Measurements from ENCODE around the gene PHPT1.
"Not testable (repeated sequence)": the region's sequence is repeated elsewhere in the genome, so short reads cannot be mapped to it uniquely, and the experiment has no call there.

Gene PHPT1

DNA sequence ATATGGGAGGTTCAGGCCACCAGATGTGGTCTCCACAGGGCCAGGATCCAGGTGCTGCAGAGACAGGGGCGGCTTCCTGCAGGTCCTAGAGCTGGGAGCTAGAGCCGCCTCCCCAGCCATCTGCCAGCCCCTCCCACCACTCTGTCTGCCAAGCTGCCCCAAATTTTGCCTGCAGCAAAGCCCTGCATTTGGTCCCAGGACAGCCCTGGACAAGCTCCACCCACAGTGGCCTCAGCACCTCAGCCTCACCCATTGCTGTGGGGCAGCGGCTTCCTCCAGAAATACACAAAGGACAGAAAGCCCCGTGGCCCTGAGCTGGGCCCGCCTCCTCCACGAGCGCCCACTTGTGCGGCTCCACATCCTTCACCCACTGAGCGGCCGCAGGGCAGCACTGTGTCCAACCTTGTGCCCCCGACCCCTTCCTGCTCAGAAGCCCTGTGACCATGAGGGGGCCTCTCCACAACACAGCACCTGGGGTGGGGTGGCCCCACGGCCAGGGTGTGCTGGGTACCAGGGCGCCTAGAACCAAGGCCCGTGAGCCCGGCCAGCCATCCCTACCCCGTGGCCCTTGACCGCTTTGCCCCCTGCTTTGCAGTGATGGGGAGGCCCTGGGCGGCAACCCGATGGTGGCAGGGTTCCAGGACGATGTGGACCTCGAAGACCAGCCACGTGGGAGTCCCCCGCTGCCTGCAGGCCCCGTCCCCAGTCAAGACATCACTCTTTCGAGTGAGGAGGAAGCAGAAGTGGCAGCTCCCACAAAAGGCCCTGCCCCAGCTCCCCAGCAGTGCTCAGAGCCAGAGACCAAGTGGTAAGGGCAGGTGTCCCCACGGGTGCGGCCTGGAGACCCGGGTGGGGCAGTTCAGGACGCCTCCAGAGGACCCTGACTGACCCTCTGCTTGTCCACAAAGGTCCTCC lies 10.6 kb upstream of the PHPT1 start:
- no peak overlapping the region for H3K4me3 Mint-ChIP-seq
- no peaks in the 10 kb centered on the region for H3K9me3 Mint-ChIP-seq
- CTCF ChIA-PET: no interaction called here
- peaks cover 9% of the 10 kb centered on the region for H3K36me3 Mint-ChIP-seq
- peaks cover 14% of the 10 kb centered on the region for H3K4me1 Mint-ChIP-seq
- DNase-seq: no peak
- H3K27ac Mint-ChIP-seq: no peak overlapping the region
- H3K27me3 Mint-ChIP-seq: peaks cover 8% of the 10 kb centered on the region

DNA sequence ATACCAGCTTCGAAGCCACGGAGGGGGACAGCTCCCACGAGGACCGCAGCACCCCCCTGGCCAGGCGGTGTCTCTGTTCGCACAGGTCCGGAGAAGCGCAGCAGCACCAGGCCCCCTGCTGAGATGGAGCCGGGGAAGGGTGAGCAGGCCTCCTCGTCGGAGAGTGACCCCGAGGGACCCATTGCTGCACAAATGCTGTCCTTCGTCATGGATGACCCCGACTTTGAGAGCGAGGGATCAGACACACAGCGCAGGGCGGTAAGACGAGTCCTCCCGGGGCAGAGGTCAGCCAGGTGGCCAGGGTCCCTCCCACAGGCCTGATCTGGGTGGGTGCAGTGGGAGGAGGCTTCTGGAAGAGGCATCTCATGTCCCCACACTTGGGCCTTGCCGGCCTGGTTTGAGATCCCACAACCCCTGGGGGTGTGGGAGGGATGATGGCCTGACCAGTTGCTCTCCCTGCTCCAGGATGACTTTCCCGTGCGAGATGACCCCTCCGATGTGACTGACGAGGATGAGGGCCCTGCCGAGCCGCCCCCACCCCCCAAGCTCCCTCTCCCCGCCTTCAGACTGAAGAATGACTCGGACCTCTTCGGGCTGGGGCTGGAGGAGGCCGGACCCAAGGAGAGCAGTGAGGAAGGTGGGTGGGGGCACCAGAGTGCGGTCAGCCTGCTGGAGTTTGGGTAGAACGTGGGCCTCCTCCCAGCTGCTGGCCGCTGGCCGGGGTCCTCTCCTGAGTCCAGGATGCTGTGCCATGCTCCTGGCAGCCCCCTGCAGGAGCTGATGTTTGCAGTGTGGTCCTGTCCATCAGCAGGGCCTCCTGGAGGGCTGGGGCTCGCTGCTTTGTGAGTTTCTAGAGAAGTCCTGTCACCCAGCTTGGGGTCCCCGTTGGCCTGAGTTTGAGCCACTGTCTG lies 9.7 kb upstream of the PHPT1 start:
- DNase-seq: no peak
- H3K9me3 Mint-ChIP-seq: no peaks in the 10 kb centered on the region
- H3K27ac Mint-ChIP-seq: peak overlapping the region; percentile 14
- no peak overlapping the region for H3K4me3 Mint-ChIP-seq
- H3K36me3 Mint-ChIP-seq: peaks cover 3% of the 10 kb centered on the region
- peaks cover 15% of the 10 kb centered on the region for H3K4me1 Mint-ChIP-seq
- H3K27me3 Mint-ChIP-seq: peaks cover 17% of the 10 kb centered on the region
- CTCF ChIA-PET: no interaction called here

DNA sequence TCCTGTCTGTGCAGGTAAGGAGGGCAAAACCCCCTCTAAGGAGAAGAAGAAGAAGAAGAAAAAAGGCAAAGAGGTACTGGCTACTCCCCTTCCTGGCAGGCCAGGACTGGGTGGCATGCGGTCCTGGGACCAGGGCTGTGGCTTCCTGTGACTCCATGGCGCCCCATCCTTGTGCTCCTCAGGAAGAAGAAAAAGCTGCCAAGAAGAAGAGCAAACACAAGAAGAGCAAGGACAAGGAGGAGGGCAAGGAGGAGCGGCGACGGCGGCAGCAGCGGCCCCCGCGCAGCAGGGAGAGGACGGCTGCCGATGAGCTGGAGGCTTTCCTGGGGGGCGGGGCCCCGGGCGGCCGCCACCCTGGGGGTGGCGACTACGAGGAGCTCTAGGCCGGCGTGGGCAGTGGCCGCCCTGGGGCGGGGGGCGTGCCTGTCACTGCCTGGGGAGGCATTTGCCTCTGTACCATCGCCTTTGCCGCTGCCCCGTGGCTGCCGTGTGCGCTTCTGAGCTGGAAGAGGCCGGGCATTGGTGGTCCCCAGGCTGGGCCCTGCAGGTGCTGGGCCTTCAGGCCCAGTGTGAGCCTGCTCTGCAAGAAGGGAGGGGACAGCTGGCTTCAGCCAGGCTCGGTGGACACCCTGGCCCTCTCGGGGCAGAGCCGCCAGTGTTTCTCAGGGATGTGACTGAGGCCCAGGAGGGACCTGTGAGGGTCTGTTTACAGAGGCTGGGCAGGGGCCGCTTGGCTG lies 8.9 kb upstream of the PHPT1 start:
- no peak overlapping the region for H3K27ac Mint-ChIP-seq
- H3K9me3 Mint-ChIP-seq: no peaks in the 10 kb centered on the region
- no peak overlapping the region for H3K4me3 Mint-ChIP-seq
- peaks cover 5% of the 10 kb centered on the region for H3K36me3 Mint-ChIP-seq
- CTCF ChIA-PET: no interaction called here
- DNase-seq: no peak
- peaks cover 23% of the 10 kb centered on the region for H3K27me3 Mint-ChIP-seq
- H3K4me1 Mint-ChIP-seq: peaks cover 15% of the 10 kb centered on the region

DNA sequence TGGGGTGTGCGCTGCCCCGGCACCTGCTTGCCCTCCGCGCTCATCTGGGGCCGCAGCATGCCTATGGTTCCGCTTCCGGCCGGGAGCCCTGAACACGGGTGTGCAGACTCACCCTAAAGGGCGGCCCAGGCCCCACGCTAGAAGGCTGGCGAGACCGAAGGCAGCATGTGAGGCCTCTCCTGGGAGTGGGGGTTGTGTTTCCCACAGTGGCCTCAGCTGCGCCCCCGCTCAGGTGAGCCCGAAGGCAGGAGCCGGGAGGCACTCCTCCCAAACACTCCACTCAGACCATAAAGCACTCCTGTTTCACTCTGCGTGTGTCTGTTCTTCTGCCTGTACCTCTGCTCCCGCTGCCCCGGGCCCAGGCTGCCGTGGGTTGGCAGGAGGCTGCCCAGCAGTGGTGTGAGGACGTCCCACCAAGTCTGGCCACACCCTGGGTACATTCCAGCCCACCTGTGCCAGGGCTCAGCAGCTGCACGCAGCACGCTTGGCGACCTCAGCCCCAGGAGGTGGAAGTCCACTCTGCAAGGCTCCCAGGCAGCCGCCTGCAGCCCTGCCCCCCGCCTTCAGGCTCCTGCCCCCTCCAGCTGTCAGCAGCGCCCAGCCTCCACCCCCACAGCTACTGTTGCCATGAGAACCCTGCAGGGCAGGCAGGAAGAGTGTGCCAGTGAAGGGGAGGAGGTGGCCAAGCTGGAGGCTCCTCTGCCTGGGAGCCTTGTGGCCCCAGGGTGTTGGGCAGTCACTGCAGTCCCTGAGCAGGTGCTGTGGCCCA lies 8.1 kb upstream of the PHPT1 start:
- Mint-ChIP-seq H3K27me3 (peaks cover 30% of the 10 kb centered on the region), H3K27ac (peak overlapping the region; percentile 45), H3K9me3 (no peaks in the 10 kb centered on the region), H3K4me1 (peaks cover 15% of the 10 kb centered on the region), H3K36me3 (peaks cover 5% of the 10 kb centered on the region), H3K4me3 (no peak overlapping the region)
- CTCF ChIA-PET: interaction anchor here (1.0 to 2.4 kb wide), 9 partner anchors 13 to 206 kb away, joined by 3 to 15 read pairs (median 6); no protein-coding TSS in a partner anchor
- DNase-seq: no peak

DNA sequence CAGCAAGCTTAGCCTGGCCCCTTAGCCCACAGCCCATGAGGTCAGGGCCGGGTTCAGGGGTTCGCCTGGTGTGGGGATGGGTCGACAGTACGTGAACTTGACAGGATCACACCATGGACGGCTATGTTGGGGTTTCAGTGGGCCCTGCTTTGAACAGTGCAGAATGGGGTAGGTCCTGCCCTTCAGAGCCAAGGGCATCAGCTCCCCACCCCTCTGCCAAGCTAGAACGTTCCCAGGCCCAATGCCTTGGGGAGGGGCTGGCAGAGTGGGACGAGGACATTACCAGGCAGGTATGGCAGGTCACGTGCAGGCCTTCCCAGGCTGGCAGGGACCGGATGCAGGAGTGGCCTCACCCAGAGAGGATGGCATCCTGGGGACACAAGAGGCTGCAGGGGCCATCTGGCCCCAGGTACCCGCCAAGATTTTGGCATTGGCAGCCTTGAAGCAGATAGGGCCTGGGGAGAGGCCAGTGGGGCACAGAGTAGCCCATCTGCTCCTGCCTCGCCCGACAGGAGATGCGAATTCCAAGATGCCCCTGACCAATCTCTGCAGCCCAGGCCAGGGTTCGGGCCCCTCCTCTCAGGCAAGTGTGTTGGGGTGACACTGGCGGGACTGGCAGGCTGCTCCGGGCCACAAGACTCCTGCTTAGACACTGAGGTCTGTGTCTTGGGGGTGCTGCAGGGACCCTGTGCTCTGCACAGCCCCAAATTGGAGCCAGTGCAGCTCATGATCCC lies 7.4 kb upstream of the PHPT1 start:
- peaks cover 20% of the 10 kb centered on the region for H3K4me1 Mint-ChIP-seq
- H3K36me3 Mint-ChIP-seq, DNase-seq, H3K9me3 Mint-ChIP-seq, H3K27ac Mint-ChIP-seq: not testable (repeated sequence)
- peaks cover 38% of the 10 kb centered on the region for H3K27me3 Mint-ChIP-seq
- H3K4me3 Mint-ChIP-seq: peak overlapping the region; percentile 81
- CTCF ChIA-PET: interaction anchor here (0.8 to 2.4 kb wide), 21 partner anchors 9 to 226 kb away, joined by 3 to 15 read pairs (median 4); no protein-coding TSS in a partner anchor

DNA sequence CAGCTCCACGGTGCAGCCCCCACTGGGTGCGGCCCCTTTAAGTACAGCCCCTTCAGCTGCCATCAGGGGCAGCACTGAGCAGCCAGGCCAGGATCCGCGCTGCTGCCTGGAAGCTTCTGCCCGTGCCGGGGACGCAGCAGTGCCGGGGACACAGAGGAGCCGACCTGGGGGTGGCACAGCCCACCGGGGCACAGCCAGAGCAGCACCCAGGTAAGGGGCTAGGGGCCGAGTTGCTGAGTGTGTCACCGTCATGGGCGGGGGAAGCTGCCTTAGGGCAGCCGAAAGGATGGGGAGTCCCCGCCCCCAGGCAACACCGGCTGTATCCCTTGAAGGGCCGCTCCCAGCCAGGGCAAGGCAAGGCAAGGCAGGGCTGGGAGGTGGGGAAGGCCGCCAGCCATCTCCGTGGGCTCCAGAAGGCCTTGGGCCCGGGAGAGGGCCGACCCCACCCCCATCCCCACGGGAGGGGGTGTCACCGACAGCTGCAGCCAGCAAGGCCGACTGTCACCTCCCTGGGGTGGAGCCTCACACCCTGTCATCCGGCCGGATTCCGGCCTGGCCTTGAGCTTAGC lies 6.7 kb upstream of the PHPT1 start, which contains the start of gene AJM1:
AJM1 (plus strand) TSS at position 99 of the 569 bp plus-strand sequence. CDS start 1,937 bp downstream, outside the sequence.
- peaks cover 44% of the 10 kb centered on the region for H3K27me3 Mint-ChIP-seq
- H3K4me3 Mint-ChIP-seq: peak within 1 kb of the TSS; percentile 81
- H3K9me3 Mint-ChIP-seq, H3K36me3 Mint-ChIP-seq: not testable (repeated sequence)
- peaks cover 21% of the 10 kb centered on the region for H3K4me1 Mint-ChIP-seq
- peak within 1 kb of the TSS; percentile 49 for H3K27ac Mint-ChIP-seq
- CTCF ChIA-PET: interaction anchor here (0.8 to 2.4 kb wide), 23 partner anchors 9 to 225 kb away, joined by 3 to 15 read pairs (median 4); no protein-coding TSS in a partner anchor
- DNase-seq: peak; percentile 89

DNA sequence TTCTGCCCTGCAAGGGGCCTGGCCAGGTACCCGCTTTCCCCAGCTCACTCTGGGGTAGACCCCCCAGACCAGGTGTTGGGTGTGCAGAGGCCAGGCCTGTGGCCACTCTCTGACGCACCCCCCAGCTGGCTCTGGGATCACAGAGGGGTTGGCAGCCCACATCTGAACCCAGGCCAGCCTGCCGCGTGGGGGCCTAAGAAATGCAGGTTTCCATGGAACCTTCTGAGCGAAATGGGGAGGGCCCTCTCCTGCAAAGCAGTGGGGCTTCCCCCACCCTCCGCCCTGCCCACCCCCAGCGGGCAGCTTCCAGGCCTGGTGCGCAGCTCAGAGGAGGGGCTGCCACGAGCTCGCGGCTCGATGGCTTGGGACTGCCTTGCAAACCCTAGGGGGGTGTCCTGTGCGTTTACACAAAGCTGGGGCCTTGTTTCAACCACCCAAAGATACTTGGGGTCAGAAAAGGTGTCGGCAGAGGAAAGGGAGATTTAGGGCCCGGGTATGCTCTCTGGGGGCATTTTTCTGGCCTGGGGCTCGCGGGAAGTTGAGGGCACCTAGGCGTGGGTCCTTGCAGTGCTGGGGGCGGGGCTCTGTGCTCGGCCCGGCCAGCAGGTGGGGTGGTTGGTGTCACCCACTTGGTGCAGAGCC lies 5.9 kb upstream of the PHPT1 start:
- not testable (repeated sequence) for DNase-seq, H3K9me3 Mint-ChIP-seq, H3K27ac Mint-ChIP-seq, H3K36me3 Mint-ChIP-seq
- peaks cover 52% of the 10 kb centered on the region for H3K27me3 Mint-ChIP-seq
- CTCF ChIA-PET: interaction anchor here (0.9 to 2.4 kb wide), 15 partner anchors 8 to 225 kb away, joined by 3 to 15 read pairs (median 6); no protein-coding TSS in a partner anchor
- H3K4me1 Mint-ChIP-seq: peaks cover 27% of the 10 kb centered on the region
- H3K4me3 Mint-ChIP-seq: peak overlapping the region; percentile 54

DNA sequence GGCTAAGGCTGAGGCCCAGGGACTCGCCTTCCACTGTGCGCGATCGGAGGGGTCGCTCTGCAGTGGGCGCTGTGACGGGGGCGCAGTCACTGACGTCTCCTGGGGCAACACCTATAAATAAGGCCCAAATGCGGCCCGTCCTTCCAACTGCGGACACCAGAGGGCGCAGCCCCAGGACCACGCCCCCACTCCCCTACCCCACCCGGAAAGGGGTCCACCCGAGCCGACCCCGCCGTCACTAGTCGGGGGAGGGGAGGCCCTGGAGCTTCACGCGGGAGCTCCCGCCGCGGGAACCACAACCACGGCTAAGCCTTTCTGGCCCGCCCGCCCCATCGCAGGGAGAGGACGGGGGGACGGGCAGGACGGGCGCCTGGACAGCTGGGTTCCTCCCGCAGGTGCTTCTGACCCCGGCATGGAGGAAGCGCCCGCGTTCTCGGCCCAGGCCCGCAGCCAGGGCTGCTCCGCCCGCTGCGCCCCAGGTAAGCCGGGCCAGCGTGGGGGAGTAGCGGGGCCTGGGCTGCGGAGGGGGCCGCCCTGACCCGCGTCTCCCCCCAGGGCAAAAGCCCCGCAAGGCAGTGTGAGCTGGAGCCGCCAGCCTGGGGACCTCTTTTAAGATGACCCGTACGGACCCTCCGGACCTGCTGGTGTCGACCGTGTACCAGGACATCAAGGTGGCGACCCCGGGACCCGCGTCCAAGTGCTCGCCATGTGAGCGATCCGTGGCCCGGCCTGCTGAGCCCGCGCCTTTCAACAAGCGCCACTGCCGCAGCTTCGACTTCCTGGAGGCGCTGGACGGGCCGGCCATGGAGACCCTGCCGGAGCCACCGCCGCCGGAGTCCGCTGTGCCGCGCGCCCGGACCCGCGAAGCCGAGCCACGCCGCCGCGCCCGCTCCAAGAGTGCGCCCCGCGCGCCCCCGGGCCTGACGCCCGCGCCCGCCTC lies 5.1 kb upstream of the PHPT1 start:
- H3K4me1 Mint-ChIP-seq: peaks cover 28% of the 10 kb centered on the region
- H3K9me3 Mint-ChIP-seq, H3K36me3 Mint-ChIP-seq, H3K27ac Mint-ChIP-seq: not testable (repeated sequence)
- CTCF ChIA-PET: interaction anchor here (1.0 to 2.3 kb wide), 3 partner anchors 38 to 191 kb away, joined by 3 to 13 read pairs (median 6); no protein-coding TSS in a partner anchor
- peak; percentile 73 for DNase-seq
- peak overlapping the region; percentile 54 for H3K4me3 Mint-ChIP-seq
- peaks cover 59% of the 10 kb centered on the region for H3K27me3 Mint-ChIP-seq

DNA sequence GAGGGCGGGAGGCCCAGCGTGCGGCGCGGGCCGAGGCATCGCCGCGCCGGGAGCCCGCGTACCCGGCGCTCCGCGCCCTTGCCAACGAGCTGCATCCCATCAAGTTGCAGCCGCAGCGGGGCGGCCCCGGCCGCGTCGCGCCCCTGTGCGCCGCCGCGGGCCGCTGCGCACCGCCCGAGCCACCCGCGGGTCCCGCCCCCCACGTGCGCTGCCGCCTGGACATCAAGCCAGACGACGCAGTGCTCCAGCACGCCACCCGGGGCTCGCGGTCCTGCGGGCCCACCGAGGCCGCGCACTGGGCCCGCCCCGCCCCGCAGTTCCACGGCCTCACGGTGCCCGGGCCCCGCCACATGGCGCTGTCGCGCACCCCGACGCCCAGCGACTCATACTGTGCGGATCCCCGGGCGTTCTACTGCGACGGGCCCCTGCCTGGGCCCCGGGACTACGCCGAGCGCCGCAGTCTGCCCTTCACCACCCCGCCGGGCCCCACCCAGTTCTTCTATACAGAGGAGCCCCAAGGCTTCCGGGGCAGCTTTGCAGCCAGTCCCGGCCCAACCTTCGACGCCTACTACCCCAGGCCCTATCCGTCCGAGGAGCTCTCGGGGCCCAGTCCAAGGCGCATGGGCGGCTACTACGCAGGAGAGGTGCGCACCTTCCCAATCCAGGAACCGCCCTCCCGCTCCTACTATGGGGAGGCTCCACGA lies 4.3 kb upstream of the PHPT1 start:
- Mint-ChIP-seq H3K27ac (peak overlapping the region; percentile 55), H3K4me1 (peaks cover 32% of the 10 kb centered on the region), H3K36me3 (peaks cover 10% of the 10 kb centered on the region), H3K9me3 (no peaks in the 10 kb centered on the region), H3K4me3 (no peak overlapping the region), H3K27me3 (peaks cover 63% of the 10 kb centered on the region)
- CTCF ChIA-PET: interaction anchor here (1.0 kb wide), 1 partner anchor 99 kb away, joined by 3 read pairs; no protein-coding TSS in a partner anchor
- DNase-seq: no peak

DNA sequence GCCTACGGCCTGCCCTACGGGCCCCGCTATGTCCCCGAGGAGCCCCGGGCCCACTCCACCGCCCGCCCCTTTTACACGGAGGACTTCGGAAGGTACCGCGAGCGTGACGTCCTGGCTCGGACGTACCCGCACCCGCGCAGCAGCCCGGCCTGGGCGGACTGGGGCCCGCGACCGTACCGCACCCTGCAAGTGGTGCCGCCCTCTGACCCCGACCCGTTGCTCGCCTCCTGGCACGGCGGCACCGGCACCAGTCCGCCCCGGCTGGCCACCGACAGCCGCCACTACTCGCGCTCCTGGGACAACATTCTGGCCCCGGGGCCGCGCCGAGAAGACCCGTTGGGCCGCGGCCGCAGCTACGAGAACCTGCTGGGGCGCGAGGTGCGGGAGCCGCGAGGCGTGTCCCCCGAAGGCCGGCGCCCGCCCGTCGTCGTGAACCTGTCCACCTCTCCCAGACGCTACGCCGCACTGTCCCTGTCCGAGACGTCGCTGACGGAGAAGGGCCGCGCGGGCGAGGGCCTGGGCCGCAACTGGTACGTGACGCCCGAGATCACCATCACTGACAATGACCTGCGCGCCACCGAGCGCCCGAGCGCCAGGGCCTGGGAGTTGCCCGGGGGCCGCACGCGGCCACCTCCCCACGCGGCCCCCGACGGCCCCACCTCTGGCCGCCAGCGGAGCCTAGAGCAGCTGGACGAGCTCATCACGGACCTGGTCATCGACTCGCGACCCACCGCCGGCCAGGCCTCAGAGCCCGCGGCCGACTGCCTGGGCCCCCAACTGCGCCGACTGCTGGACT lies 3.5 kb upstream of the PHPT1 start:
- Mint-ChIP-seq H3K27me3 (peaks cover 63% of the 10 kb centered on the region), H3K36me3 (peaks cover 8% of the 10 kb centered on the region), H3K4me1 (peaks cover 34% of the 10 kb centered on the region), H3K4me3 (no peak overlapping the region), H3K27ac (peak overlapping the region; percentile 55), H3K9me3 (no peaks in the 10 kb centered on the region)
- CTCF ChIA-PET: no interaction called here
- DNase-seq: no peak

Data from activated naive CD4-positive, alpha-beta T cell treated with anti-CD3 and anti-CD28 coated beads, Interleukin-2, amount 10 ng/mL, durations not matched to agents 7 days and 5 days (primary cell).